Epidermal melanocyte (primary cell): Measurements from ENCODE around the gene OLFM4.

Experiments used
- DNase-seq: peaks from one replicate; pipeline ENCODE4 v3.0.0; 2011; ENCODE audit warnings: low spot score; ENCODE audit not compliant: insufficient read length

Gene OLFM4

GRCh38 chr13:53066411-53066810, 37.8 kb downstream of the OLFM4 start:
- no peak for DNase-seq

DNA sequence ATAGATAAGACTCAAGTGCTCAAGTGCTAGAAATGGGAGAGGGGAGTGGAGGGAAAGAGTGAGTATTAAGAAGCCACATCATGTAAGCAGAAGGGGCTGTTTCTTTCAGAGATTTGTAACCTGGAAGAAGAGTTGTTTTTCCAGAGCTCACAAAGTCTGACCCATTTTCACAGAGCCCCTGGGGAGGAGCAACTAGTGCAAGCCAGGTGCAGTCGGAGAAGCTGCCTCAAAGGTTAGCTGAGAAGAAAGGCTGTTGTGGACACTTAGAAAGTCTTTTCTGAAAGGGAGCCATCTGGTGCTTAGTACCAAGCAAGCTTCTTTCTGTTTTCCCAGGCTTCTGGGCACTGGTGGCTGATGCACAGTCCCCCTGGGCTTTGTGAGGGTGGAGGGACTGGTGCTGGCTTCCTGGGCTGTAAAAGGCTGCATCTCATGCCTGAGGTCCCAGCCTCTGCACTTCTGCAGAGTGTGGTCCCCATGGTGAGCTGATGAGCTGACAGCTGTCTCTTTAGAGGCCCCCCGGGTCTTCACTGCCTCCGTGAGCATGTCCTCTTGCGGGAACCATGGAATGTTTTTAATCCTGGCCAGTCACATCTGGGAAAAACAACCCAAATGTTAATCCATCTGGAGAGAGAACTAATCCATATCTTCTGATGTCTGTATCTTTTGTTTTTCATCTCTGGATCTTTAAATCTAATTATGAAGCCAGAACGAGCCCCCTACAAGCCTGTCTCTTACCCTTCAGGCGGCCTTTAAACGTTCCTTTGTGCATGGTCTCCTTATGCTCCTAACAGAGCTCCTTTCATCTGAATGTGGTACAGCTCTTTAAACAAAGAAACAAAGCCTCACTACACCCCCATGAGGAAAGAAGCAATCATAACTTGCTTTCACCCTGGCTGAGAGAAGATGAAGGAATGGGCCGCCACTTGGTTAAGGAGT, 40.2 kb downstream of the OLFM4 start:
- DNase-seq: peak; percentile 75

GRCh38 chr13:53069800-53070199, 41.2 kb downstream of the OLFM4 start:
- DNase-seq: no peak

GRCh38 chr13:53073711-53074110, 45.1 kb downstream of the OLFM4 start:
- DNase-seq: no peak

GRCh38 chr13:53074114-53074513, 45.5 kb downstream of the OLFM4 start:
- DNase-seq: no peak

- no peak for DNase-seq
Observed at GRCh38 chr13:53075356-53076041, 46.9 kb downstream of the OLFM4 start.

GRCh38 chr13:53079691-53080090, 51.1 kb downstream of the OLFM4 start:
- DNase-seq: no peak

DNA sequence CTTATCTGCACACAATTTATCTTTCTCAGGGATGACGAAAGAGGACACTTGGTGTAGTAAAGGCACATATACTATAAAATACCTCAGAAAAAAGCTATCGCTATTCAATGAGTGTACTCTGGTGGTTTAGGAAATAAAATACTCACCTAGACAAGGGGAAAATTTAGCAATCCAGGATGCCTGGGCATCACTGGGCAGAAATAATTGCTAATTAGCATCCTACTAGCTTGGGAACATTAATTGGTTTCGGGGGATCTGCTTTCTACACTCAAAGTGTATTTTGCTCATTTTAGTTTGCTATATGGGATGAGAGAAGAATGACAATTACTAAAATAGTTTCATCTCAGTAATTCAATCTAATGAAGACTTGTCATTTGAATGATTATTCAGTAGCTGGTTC, 60.3 kb downstream of the OLFM4 start:
- no peak for DNase-seq

DNA sequence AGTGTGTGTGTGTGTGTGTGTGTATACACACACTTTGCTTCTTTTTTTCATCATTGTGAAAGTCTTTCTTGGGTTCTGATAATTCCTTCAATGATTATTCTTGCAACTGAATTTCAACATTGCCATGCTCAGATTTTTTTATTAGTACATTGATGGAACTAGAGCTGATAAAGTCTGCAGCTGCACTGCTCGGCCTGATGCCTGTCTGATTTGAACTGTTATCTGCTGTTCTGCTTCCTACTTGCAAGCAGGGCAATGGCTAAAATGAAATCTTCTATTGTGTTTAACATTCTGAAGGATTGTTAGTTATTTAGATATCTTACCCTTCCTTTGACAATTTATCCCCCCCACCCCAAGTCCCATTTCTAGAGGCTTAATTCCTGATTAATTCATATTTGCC, 61.3 kb downstream of the OLFM4 start:
- DNase-seq: no peak

DNA sequence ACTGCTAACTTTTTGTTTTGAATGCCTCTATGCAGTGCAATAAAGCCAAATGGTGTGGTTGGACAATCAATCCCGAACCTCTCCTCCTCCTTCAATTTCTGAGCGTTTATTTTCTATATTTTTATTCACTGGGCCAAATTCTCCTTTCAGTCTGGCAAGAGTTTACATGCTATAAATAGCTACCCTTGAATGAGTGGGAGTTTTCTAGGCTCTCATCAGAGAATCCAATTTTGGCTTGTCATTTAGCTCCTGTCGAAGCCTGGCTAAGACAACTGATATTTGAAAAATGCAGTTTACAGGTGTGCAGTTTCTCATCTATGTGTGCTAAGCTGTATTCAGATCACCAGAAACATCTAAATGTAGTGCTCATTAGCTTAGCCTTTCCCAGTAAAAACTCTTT, 61.8 kb downstream of the OLFM4 start:
- no peak for DNase-seq

DNA sequence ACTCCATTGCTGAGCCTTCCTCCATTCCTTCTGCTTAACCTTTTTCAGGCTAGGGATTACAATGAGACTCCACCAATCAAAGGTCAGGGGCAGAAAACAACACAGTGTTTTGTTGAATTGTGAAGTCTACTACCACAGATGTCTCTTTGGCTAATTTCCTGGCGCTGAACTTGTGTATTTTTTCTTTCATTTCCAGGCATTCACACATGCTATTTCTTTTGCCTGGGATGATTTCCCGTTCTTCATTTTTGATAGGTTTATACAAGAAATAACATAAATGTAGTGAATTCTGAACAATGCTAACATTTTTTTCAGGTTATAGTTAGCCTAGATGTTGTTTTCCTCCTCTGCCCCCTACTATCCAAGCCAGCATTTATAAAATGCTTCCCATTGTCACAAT, 64.3 kb downstream of the OLFM4 start:
- no peak for DNase-seq

- DNase-seq: no peak
Observed at GRCh38 chr13:53098455-53098854, 69.8 kb downstream of the OLFM4 start.

- no peak for DNase-seq
Observed at GRCh38 chr13:53100394-53101063, 71.9 kb downstream of the OLFM4 start.
